Mesenteric fat pad (tissue), 1 donor: ENCODE data around the gene RFT1. TPM values are rescaled to one million over a fixed set of nuclear protein-coding genes. Genes with fewer than 3 reads are reported as not detected.

ENCODE experiments used
- DNase-seq: peaks from one replicate; pipeline ENCODE4 v3.0.0-alpha.2; 2020; ENCODE audit warnings: low spot score
- total RNA-seq: library from RNA; stranded (reverse); fragmentation: NEBNext Ultra II Directional; extraction: Animal tissue kit (Norgen Biotek cat#: 25700); gene quantifications from one replicate; pipeline ENCODE4 v1.2.1, GENCODE V29; 2021
- donor health status: DM: yes; HTN: yes; CAD: no.

RFT1 gene
- total RNA-seq, 1 donor from 2014 or later, result 19.1 TPM

DNA sequence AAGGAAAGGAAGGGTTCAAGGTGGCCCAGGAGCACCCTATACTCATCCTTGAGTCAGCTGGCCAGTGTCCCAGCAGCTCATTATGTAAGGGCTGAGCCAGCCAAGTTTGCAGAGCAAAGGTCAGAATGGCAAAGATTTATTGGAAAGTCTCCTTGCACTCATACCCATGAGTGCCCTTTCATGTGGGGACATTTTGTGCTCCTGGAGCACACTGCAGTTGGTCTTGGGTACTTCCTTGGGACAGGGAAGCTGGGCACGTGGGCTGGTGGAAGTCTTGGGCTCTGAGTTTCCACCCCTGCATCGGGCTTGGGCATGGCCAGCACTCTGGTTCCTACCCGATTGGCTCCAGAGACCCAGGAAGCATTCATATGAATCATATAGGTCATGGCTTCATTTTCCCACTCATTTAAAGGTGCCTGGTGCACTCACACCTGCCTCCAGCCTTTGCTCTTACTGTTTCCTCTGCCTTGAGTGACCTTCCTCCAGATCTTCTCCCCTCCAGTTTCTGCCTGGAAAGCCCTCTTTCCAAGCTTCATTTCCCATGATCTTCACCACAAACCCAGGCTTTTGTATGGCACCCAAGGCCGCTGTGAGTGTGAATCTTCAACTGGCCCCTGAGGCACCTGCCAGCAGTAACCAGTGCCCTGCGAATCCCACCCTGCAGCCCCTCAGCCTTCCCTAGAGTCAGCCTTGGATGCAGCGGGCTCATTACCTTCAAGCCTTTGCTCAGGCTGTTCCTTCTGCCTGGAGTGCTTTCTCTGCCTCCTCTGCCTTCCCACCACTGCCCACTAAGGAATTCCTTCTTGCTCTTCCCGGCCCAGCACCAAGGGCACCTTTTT, 20.2 kb upstream of the RFT1 start:
- DNase-seq, result no peak

DNA sequence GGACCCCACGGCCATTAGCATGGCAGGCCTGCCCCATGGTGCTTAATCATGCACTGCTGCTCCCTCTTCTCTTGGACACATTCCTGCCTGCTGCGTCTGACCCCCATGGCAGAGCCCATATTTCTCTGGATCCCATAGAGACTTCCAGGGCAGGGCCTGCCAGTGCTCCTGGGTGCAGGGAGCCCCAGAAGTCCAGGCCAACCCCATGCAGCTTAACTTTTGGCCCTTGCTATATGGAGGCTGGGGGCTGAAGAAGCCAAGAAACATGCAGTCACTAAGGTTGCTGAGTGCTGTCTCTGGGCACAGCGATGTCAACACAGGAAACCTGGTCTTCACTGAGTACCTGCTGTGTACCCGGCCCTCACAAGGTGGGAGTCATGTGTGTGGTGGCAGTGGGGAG, 19.5 kb upstream of the RFT1 start:
- no peak for DNase-seq

DNA sequence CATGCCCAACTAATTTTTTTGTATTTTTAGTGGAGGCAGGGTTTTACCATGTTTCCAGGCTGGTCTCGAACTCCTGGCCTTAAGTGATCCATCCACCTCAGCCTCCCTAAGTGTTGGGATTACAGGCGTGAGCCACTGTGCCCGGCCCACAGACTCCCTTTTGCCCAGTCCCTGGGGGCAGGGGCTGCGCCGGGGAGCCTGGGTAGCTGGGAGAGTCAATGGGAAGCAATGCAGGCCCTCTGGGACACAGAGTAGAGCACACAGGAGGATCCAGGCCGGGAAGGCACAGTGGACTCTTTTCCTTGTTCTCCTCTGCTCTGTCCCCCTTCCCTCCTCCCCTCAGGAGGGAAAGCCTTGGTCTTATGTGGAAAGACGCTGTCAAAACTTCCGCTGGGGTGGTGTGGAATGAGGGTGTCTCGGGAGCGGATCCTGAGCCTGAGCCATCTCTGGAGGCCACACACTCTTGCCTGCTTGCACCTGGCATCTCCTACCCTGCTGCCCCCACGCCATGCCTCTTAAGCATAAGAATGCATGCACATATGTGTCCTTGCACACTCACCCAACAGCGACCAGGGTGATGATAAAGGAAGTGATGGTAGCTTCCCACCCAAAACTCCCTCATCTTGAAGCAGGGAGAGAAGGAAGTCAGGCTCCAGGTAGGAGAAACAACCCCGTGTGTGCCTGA, 18.9 kb upstream of the RFT1 start:
- DNase-seq, result no peak

DNA sequence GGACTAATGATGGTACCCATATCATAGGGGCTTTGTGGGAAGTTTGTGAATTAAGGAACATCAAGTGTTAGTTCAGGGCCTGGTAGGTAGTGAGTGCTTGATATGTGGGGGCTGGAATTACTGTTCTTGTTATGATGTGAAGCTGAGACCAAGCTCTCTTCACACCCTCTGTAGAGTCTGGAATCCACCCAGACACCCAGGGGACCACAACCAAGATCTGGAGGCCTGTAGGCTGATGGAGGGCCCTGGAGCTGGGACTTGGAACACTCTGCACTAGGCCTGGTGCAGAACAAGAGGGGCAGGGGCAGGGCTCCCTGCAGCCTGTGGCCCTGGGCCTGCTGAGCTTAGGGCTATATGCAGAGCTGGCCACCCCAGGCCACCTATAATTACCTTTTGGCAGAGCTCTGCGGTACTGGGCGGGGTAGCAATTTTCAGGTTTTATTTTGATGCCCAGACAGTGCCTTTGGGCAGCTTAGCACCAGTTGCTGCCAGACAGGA, 17.7 kb upstream of the RFT1 start:
- DNase-seq, result no peak

DNA sequence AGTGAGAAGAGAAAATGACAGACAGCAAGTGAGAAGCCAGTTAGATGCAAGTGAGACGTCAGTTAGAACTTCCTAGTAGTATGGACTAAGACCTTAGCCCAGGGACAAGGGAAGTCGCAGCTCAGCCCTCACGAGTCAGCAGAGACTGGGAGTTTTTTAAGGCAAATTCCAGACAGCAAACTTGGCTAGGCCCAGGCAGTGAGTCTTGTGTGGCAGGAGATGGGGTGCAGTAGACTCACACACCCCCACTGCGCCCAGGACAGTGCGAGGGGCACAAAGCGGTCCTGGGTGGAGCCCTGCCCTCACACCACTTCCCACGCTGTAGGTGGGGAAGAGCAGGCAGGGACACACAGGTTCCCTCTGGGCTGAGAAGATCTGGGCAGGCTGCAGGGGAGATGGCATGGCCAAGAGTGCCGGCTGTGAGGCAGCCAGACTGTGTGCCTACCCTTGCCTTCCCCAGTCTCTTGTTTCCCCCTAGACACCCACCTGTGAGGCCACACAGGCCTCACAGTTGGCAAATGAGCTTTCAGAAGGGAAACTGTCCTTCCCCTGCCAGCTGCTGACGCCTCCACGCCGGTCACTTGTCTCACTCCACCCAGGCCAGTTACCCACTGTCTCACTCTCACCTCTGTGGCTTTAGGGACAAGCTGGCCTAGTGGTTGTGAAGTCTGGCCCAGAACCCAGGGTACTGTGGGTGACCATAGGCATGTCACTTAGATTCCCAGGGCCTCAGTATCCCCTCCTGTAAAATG, 17.1 kb upstream of the RFT1 start:
- DNase-seq, result no peak

DNA sequence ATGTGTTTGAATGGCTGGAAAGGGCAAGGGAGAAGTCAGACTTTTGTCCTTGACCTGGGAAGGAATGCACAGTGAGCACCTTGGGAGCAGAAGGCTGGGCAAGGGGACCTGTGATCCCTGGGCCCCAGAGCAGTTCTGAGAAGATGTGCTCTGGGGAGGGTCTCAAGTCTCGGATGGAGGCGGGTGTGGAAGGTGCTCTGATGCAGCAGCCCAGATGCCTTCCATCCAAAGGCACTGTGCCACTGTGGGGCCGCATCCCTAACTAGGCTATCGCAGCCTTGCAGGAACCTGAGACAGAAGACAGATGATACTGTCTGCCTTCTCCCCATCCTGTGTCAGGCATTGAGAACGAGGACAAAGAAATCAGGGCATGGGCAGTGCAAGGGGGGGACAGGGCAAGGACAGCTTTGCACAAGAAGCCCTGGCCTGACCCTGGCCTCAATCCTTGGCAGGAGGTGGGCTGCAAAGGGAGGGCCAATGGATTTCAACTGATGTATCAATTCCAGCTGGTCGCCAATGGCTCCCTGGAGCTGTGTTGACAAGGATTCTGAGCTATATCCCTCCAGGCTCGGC, 16.2 kb upstream of the RFT1 start:
- no peak for DNase-seq

DNA sequence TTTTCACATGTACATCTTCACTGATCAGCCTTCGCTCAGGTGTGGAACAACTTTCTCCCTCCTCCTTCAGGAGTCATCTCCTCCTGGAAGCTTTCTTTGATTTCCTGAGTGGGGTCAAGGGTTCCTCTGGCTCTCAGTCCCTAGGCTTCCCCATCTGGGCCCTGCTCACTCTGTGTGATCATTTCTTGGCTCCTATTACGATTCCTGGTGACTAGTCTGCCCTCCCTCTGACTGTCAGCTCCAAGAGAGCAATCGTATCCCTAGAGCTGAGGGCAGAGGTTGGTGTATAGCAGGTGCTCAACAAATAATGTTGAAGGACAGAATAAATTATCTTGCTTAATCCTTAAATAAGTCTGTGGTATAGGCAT, 15.5 kb upstream of the RFT1 start:
- DNase-seq, result no peak

DNA sequence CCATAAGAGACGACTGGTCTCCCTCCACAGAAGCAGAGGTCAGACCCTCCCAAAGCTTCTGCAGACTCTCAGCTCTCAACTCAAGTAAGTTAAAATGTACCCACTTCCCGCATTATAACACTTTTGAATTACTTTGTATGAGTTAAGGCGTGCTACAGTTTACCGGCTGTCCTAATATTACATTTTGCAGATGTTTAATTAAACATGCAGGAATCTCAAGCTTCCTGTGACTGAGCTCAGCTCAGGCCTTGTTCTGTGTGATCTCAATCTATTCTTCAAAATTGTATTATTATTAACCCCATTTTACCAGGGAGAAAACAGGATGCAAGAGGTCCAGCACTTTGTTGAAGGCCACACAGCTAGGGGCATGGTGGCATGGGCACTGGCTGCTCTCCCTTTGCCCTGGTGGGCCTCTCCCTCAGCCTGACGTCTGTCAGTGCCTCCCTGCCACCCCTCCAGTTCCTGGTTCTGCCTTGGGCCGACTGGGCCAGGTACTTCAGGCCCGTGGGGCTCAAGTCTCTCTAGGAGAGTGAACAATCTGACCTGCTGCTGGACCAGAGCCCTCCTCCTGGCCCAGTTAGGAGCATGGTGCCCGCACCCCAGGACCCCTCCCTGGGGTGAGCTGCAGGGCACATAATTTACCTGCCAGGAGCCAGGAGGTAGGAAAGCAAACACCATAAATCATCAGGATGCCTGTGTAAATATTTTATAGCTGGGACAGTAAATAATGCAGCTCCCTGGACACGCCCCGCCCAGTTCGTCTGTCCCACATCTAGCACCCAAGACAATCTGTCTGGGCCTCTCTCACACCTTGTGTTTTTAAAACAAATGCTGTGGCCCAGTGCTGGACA, 14.9 kb upstream of the RFT1 start:
- DNase-seq, result no peak

DNA sequence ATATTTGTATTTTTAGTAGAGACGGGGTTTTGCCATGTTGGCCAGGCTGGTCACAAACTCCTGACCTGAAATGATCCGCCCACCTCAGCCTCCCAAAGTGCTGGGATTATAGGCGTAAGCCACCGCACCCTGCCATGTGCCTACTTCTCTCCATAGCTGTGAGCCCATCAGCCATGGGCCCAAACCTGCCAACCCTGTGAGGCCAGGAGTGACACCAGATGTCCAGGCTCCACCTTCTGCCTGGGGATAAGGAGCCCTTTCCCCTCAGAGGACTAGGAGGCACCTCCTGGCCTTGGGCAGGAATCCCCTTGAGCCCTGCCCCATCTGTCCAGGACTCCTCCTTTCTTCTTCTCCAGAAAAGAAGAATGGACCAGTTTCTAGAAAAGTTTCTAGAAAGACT, 14.2 kb upstream of the RFT1 start:
- DNase-seq, result no peak

DNA sequence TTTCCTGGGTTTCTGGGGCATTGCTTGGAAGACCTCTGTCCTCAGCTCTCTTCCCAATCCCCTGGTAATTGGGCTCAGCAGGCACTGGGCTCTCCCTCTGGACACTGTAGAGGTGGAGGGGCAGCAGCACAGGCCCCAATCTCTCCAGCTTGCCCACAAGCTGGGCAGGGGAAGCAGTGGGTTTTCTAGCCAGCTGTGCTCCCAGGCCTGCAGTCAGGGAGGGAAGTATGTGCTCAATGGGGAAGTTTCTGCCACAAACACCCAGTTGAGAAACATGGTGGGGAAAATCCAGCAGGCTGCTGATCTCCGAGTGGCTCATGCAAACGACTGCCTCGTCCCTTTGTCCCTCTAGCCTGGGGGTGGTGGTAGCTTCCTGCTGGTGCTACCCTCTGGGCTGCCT, 12.8 kb upstream of the RFT1 start:
- no peak for DNase-seq

DNA sequence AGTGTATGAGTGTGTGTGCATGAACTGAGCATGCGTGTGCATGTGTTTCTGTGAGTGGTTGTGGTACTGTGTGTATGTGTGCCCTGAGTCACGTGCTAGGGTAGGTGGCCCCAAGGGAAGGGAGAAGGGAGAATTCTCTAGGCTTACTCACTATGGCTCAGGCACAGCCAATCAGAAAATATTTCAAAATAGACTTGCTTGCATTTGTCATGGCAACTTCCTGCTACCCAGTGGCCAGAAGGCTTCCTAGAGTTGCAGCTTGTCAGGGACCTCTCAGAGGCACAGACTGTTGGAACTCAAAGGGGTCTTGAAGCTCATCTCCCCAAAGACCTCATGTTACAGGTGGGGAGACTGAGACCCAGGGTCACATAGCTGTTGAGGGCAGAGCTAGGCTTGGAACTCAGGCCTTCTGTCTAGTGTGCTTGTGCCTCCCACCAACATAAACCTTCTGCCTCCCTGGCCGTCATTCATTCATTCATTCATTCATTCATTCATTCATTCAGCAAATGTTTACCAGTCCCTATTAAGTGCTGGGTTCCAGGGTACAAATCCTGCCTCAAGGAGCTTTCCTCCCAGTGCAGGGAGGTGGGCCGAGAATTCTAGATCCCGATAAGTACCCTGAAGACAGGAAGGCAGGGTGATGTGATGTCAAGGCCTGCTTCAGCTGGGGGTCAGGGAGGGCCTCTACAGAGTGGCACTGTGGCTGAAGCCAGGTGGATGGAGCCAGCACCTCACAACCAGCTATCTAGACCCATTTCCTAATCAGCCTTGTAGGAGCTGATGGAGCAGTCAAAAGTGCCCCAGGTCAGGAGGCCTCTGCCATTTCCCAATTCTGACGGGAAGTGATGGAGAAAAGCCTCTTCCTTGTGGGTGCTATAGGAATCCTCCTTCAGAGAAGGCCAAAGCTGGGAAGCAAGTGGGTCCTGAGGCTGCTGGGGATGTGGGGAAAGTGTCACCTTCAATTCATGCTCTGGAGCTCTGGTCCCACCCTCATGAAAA, 10.9 kb upstream of the RFT1 start:
- no peak for DNase-seq

DNA sequence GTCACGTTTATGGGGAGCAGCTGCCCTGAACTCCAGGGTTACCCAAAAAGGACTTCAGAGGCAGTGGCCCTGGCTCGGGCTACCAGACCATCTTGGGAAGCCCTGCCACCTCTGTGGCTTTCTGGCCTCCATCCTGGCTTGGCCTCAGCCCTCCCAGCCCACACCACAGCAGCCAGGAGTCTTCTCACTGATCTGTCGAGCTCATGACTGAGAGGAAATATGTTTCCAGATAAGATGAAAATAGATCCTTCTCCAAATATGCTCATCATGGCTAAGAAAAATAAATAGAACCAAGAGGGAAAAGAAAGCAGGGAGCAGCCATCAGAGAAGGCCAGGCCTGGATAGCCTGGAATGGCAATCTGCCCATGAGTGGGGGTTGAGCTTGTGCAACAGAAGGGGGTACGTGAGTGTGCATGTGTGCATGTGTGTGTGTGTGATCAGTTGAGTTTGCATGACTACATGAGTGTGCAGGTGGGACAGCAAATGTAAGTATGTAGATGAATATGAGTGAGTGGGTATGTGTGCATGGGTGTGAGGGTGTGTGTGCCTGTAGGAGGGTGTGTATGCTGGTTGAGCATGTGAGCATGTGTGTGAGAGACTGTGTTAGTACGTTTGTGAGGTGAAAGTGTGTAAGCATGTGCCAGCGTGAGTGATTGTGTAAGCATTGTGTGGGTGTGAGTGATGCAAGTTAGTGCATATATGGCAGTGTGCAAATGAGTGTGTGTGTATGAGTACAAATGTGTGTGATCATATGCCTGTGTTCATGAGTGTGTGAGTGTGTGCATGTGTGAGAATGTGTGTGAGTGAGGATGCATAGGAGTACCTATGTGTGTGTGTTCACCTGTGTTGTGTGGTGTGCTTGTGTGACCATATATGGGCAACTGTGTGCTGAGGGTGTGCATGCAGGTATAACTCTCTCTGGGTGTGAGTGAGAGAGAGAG, 9.9 kb upstream of the RFT1 start:
- no peak for DNase-seq

DNA sequence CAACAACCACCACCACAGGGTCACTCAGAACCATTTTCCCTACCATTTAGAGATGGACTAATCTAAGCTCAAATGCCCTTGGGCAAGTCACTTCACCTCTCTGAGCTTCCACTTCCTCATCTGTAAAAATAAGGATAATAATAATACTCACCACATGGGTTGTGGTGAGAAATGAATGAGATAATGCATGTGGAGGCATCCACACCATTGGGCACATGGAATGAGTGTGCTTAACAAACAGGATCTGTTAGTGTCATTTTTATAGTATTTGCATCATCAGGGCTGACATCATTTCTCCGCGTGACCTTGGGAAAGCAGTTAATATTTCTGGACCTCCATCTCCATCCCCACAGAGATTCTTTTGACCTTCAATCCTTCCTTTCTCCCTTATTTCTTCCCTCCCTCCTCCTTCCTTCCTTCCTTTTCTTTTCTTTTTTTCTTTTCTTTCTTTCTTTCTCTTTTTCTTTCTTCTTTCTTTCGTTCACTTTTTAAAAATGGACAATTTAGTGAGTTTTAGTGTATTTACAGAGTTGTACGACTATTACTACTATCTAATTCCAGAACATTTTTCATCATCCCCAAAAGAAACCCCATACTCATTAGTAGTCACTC, 7.7 kb upstream of the RFT1 start:
- DNase-seq, result no peak

DNA sequence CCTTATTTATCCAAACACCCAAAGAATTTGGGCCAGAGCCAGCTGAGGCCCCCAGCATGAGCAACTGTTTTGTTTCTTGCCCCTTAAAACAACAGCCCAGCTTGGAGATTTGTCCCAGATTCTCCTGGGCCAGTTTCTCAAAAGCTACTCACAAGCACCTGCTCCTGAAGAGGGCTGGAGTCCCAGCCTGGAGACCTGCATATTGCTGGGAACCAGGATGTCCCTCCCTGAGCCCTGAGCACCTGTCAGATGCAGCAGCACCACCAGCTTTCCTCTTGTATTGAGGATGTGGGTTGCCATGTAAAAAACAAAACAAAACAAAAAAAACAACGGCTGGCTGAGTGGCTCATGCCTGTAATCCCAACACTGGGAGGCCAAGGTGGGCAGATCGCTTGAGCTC, 7.0 kb upstream of the RFT1 start:
- no peak for DNase-seq

DNA sequence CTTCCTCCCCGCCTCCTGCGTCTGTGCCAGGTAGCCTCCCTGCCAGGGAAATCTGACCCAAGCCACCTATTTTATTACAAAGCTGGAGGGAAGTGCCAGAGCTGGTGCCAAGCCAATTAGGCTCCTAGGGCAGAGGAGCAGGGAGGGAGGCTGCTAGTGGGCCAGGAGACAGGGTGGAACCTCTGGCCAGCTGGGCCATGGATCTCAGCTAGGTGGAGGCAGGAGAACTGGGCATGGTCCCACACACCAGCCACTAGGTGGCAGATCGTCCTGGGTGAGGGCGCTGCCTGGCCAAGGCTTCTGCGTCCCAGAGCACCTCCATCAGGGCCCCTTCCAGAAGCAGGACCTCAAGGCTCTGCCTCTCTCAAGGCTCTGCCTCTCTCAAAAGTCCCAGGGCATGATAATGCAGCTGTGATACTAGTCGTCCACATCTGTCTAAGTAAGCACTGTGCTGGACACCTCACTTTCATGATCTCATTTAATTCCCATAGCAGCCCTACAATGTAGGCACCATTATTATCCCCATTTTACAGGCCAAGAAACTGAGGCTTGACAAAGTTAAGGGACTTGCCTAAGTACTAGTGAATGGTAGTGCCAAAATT, 4.5 kb upstream of the RFT1 start:
- DNase-seq, result no peak

DNA sequence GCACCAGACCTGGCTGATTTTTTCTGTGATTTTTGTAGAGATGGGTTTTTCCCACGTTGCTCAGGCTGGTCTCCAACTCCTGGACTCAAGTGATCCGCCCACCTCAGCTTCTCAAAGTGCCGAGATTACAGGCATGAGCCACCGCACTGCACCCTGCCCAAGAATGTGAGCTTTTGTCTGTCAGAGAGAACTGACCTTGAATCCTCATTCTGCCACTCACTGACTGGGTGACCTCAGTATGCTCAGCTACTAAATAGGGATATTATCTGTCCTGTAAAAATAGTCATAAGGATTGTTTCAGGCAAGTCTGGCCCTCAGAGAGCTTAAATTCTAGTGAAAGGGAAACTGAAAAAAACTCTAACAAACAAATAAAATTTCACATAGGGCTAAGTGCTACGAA, 2.1 kb upstream of the RFT1 start:
- DNase-seq, result no peak

DNA sequence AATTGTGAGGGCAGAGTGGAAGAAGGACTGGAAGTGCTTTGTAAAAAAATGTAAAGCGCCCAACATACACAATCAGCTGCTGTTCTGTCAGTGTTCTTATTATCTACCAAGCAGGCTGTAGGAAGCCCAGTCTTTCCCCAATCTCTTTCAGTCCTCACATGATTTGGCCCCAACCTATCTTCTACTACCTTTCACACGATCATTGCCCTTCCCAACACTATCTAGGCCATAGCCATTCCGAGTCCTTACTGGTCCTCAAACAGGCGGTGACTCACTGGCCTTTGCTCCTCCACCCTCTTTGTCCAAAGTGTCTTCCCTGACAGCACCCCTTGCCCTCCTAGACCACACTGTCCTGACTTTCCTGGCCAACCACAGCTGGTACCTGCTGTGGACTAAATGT, 861 bp upstream of the RFT1 start:
- DNase-seq, result no peak

DNA sequence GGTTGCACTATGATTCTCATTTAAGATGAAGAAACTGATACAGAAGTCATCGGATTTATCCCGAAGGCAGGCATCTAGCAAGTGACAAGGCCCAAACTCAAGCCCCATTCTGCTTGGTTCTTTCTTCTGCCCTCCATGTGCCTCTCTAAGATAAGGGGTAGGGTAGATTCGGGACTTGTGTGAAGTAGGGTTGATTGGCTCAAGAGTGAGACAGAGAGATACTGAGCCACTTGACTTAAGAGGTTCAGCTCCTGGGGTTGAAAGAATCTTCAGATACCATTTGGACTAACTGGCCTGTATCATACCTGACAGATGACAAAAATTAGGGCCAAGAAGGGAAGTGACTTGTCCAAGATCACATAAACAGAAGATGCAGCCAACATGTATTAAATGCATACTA, 891 bp downstream of the RFT1 start:
- DNase-seq, result no peak
